GM20431 (cell line): ENCODE results near the gene ZNF221.
"Not testable (repeated sequence)": the region's sequence is repeated elsewhere in the genome, so short reads cannot be mapped to it uniquely, and the experiment has no call there.

Experiments used
- in situ Hi-C: fragments of 300-500 bp; cut with MseI, MboI; formaldehyde crosslinking; loops from one replicate; pipeline ENCODE4 v1.15.0; 2020; ENCODE audit warnings: low sequenced_read_pairs; ENCODE audit not compliant: unreplicated experiment

The ZNF221 gene

GRCh38 chr19:43949803-43950202 is 1.2 kb upstream of the ZNF221 start:
- in situ Hi-C loops, result not testable (repeated sequence)

GRCh38 chr19:43956827-43957226 is 5.8 kb downstream of the ZNF221 start:
- in situ Hi-C loops, result no loop called here

GRCh38 chr19:43957891-43958290 is 6.9 kb downstream of the ZNF221 start:
- in situ Hi-C loops, result no loop called here

GRCh38 chr19:43960411-43960810 is 9.4 kb downstream of the ZNF221 start:
- in situ Hi-C loops, result no loop called here

DNA sequence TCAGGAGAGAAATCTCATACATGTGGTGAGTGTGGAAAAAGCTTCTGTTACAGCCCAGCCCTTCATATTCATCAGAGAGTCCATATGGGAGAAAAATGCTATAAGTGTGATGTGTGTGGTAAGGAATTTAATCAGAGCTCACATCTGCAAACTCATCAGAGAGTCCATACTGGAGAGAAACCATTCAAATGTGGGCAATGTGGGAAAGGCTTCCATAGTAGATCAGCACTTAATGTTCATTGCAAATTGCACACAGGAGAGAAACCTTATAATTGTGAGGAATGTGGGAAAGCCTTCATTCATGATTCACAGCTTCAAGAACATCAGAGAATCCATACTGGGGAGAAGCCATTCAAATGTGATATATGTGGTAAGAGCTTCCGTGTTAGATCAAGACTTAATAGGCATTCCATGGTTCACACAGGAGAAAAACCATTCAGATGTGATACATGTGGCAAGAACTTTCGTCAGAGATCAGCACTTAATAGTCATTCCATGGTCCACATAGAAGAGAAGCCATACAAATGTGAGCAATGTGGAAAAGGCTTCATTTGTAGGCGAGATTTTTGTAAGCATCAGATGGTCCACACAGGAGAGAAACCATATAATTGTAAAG is 15.2 kb downstream of the ZNF221 start:
- in situ Hi-C loops, result no loop called here

- in situ Hi-C loops, result no loop called here
Measured at GRCh38 chr19:43976732-43977131, 25.7 kb downstream of the ZNF221 start.

DNA sequence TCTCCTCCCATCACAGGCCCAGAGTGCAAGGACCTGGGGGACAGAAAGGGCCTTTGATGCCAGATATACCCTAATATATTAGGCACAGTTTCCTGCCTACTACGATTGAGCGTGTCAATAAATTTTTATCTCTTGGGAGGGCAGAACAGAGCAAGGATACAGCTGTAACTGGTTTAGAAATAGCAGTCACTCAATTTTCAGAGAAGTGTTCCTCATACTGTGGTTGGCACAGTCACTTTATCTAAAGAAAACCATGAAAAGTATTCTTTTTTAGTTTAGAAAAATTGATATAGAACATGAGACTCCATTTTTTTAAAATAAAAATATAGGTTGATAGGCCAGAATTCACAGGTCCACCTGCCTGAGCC is 32.5 kb downstream of the ZNF221 start:
- in situ Hi-C loops, result no loop called here

- in situ Hi-C loops, result no loop called here
Measured at GRCh38 chr19:43983912-43984686, 33.1 kb downstream of the ZNF221 start, which contains the start of gene ZNF155. TSS of gene ZNF155 (plus strand) at chr19:43984188. CDS start at chr19:43988544, 4,356 bp downstream.

- in situ Hi-C loops, result no loop called here
Measured at GRCh38 chr19:43984687-43985000, 33.6 kb downstream of the ZNF221 start.

DNA sequence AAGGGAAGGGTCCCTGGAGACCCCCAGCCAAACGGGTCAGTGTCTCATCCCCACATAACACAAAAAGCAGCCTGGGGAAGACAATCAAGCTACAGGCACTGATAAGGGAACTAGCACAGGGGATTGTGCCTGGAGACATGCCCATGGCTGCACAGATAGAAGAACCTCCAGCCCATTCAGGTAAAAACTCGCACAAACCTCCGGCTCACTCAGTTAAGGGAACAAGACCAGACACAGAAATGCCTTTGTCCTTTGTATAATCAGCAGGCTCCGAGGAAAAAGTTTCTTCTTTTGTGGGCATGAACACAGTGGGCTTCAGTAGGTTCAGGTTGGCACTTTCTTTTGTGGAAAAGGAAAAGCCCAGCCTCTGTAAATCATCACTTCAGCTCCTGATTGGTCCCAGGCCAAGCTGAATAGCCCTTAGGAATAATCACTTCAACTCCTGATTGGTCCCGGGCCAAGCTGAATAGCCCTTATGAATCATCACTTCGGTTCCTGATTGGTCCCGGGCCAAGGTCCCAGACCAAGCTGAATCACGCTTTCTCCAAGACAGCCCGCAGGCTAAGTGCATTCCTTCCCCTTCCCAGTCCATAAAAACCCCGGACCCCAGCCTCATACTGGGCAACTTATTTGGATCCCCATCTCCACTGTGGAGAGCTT is 46.7 kb downstream of the ZNF221 start:
- in situ Hi-C loops, result no loop called here

DNA sequence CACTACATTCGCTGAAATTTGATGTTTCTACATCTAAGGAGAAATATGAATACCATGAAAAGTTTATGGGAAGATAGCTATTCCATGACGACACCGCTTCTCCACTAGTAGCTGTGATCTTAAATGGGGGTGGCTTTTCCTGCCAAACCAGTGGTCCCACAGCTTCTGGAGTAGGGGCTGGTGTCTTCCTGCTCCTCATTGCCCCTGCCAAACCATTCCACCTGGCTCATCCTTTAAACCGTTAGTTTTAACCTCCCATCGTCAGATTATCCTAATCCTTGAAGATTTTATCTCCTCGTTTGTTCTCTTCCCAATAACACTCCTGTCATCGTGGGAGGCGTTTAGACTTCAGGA is 51.2 kb downstream of the ZNF221 start:
- in situ Hi-C loops, result no loop called here

DNA sequence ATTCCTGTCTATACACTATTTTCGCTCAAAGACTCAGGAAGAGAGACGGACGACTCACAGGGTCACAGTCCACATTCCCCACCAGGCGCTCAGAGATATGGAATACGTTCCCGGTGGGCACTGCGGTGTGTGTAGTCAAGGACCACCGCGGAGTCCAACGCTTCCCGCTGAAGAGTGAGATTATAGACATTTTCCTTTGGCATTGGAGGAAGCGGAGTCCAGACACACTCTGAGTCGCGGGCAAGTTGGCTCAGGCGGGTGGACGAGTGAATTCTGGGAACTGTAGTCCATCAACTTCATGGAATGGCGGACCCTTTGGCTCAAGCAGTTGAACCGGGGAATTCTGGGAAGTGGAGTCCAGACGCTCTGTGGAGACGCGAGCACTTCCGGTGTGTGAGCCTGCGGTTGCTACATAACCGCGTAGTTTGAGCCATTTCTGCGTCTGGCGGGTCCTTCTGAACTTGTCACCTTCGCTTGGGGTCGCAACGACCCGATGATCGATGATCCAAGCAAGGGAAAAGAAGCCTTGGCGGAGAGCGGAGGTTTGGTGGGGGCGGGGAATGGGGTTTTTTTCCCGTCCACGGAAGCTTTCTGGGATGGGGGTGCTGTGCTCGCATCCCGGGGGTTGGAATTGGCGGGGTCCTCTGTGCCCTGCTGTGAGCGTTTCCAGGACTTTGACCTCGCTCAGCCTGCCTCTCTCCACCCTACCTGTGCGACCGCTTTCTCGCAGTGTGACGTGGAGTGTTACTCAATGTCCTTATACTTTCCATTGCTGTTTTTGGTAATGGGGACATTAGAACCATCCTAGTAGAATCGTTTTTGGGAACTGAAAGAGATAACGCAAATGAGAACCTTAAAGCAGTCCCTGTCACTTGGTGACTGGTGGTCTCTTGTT is 51.8 kb downstream of the ZNF221 start, which contains the start of gene ZNF230:
ZNF230 (plus strand) TSS at position 392 of the 895 bp plus-strand sequence. CDS start 4,122 bp downstream, outside the sequence.
- in situ Hi-C loops, result no loop called here

GRCh38 chr19:44003461-44004009 is 52.5 kb downstream of the ZNF221 start:
- in situ Hi-C loops, result no loop called here

DNA sequence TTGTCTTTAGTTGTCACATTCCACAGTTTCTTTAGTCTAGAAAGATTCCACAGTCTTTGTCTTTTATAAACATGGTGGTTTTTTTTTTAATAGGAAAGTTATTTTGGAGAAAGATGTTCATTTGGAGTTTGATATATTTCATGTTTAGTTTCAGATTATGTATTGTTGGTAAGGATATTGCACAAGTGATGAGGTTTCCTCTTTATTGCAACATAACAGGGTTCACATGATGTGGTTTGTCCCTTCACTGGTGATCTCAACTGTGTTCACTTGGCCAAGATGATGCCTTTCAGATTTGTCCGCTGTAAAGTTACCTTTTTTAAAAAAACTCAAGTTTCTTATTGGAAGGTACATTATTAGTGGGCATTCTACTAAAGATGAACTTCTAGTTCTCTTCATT is 54.9 kb downstream of the ZNF221 start:
- in situ Hi-C loops, result no loop called here

DNA sequence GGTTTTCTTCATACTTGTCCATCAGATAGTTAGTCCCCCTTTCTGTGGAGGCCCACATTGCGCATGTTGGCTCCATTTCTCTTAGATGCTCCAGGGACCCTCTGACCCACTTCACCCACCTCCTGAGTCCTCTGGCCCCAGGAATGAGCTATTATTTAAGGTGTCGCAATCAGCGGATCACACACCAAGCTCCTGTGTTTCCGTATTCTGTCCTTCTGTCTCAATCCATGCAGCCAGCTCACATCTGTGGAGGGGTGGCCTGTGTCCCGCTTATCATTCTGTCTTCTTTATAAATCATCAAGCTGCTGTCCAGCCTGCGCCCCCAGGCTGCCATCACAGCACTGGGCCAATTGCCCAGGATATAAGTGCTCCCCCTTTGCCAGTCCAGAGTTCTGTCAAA is 56.4 kb downstream of the ZNF221 start:
- in situ Hi-C loops, result no loop called here

GRCh38 chr19:44010468-44010867 is 59.4 kb downstream of the ZNF221 start:
- in situ Hi-C loops, result no loop called here
